CD4-positive, CD25-positive, alpha-beta regulatory T cell (primary cell): ENCODE data around the gene PSMC4. TPM values are rescaled to one million over a fixed set of nuclear protein-coding genes. Genes with fewer than 3 reads are reported as not detected.

Experiments
- ATAC-seq, 2 donors: fragments of 150-1000 bp; cut with Tn5 transposase; one replicate each; pipeline ENCODE4 v1.10.0; 2021; ENCODE audit warnings: low read depth in 2 of 2, moderate number of reproducible peaks in 2 of 2, moderate library complexity in 1 of 2
- DNase-seq, 3 donors: peaks; one replicate each; pipeline versions ENCODE4 v3.0.0 to v3.0.0-alpha.2; 2012 to 2022; ENCODE audit warnings: mixed read lengths in 1 of 3
- H3K27ac ChIP-seq: one replicate; pipeline ENCODE4 v1.7.0; 2013; ENCODE audit warnings: mild to moderate bottlenecking, low read length; ENCODE audit not compliant: insufficient read depth, poor library complexity, severe bottlenecking
- H3K27me3 ChIP-seq: one replicate; pipeline ENCODE4 v1.7.0; 2013; ENCODE audit warnings: low read length; ENCODE audit not compliant: control insufficient read depth, insufficient read depth
- H3K36me3 ChIP-seq: one replicate; pipeline ENCODE4 v1.7.0; 2013; ENCODE audit warnings: mild to moderate bottlenecking, low read length, moderate library complexity; ENCODE audit not compliant: control insufficient read depth, insufficient read depth
- H3K4me1 ChIP-seq: 2 replicates; pipeline ENCODE4 v1.7.0; 2013; ENCODE audit warnings: mild to moderate bottlenecking, low read length; ENCODE audit not compliant: insufficient read depth, control insufficient read depth, poor library complexity, severe bottlenecking
- H3K4me3 ChIP-seq: one replicate; pipeline ENCODE4 v1.7.0; 2013; ENCODE audit warnings: low read depth, mild to moderate bottlenecking, low read length, moderate library complexity
- H3K9me3 ChIP-seq, 2 experiments: 1 replicate in 1 of 2; 2 replicates in 1 of 2; pipeline ENCODE4 v1.7.0; 2013; ENCODE audit warnings: low read length in 2 of 2, mild to moderate bottlenecking in 1 of 2, moderate library complexity in 1 of 2; ENCODE audit not compliant: control insufficient read depth in 2 of 2
- H3K27ac Mint-ChIP-seq, 3 donors: one replicate each; pipeline ENCODE4 v1.8.0; 2020 to 2022; ENCODE audit warnings: mild to moderate bottlenecking in 3 of 3, mixed read lengths in 3 of 3, moderate library complexity in 2 of 3
- H3K27me3 Mint-ChIP-seq: one replicate; pipeline ENCODE4 v1.8.0; 2022; ENCODE audit warnings: mild to moderate bottlenecking, mixed read lengths
- H3K36me3 Mint-ChIP-seq: one replicate; pipeline ENCODE4 v1.8.0; 2020; ENCODE audit warnings: mixed read lengths
- H3K4me1 Mint-ChIP-seq, 4 donors: one replicate each; pipeline ENCODE4 v1.8.0; 2020 to 2022; ENCODE audit warnings: mixed read lengths in 4 of 4, mild to moderate bottlenecking in 1 of 4
- H3K4me3 Mint-ChIP-seq, 4 donors: one replicate each; pipeline ENCODE4 v1.8.0; 2020 to 2022; ENCODE audit warnings: mild to moderate bottlenecking in 4 of 4, mixed read lengths in 4 of 4, moderate library complexity in 3 of 4
- H3K9me3 Mint-ChIP-seq, 7 donors: one replicate each; pipeline ENCODE4 v1.8.0; 2020 to 2022; ENCODE audit warnings: mixed read lengths in 7 of 7, mild to moderate bottlenecking in 3 of 7, moderate library complexity in 2 of 7
- polyA plus RNA-seq, 4 donors: library from polyadenylated mRNA; unstranded; fragments of 300-500 nt; fragmentation: Illumina TruSeq; gene quantifications; one replicate each; pipeline ENCODE4 v1.2.3, GENCODE V29; 2021
- total RNA-seq: library from RNA; stranded (reverse); gene quantifications from one replicate; pipeline ENCODE4 v1.2.3, GENCODE V29; 2022

The PSMC4 gene
- total and polyA plus RNA-seq, 5 donors from 2014 or later, result 89.9 to 122 (median 105) TPM

- ATAC-seq (no peak), DNase-seq (no peak)
- Histone ChIP-seq H3K4me3 (no peak overlapping the region), H3K9me3 (peaks cover 0 to 2% of the 10 kb centered on the region in 2 experiments), H3K36me3 (no peaks in the 10 kb centered on the region), H3K27me3 (no peaks in the 10 kb centered on the region), H3K27ac (no peak overlapping the region), H3K4me1 (peaks cover 57% of the 10 kb centered on the region)
- H3K27me3 Mint-ChIP-seq, result no peaks in the 10 kb centered on the region
- H3K4me3 Mint-ChIP-seq, result peak overlapping the region in 1 of 4 donors; percentile 74
- H3K4me1 Mint-ChIP-seq, result peaks cover 26 to 78% (median 63%) of the 10 kb centered on the region in 4 donors
- H3K36me3 Mint-ChIP-seq, result peaks cover 6% of the 10 kb centered on the region
- H3K9me3 Mint-ChIP-seq, result peaks cover 0 to 13% (median 0%) of the 10 kb centered on the region in 7 donors
- H3K27ac Mint-ChIP-seq, result peak overlapping the region in 2 of 3 donors; percentile 9 to 71
These were observed 33.2 kb upstream of the PSMC4 start for GRCh38 chr19:39937787-39938186.

- Mint-ChIP-seq H3K27ac (peak overlapping the region in 1 of 3 donors; percentile 87), H3K4me1 (peaks cover 31 to 84% (median 68%) of the 10 kb centered on the region in 4 donors), H3K4me3 (peak overlapping the region in 2 of 4 donors; percentile 30 to 70), H3K9me3 (peaks cover 0 to 13% (median 2%) of the 10 kb centered on the region in 7 donors), H3K36me3 (peaks cover 10% of the 10 kb centered on the region), H3K27me3 (no peaks in the 10 kb centered on the region)
- Histone ChIP-seq H3K4me3 (no peak overlapping the region), H3K27me3 (no peaks in the 10 kb centered on the region), H3K27ac (no peak overlapping the region), H3K4me1 (peaks cover 71% of the 10 kb centered on the region), H3K36me3 (no peaks in the 10 kb centered on the region), H3K9me3 (peaks cover 0 to 2% of the 10 kb centered on the region in 2 experiments)
- ATAC-seq, result no peak
- no peak for DNase-seq
These were observed 31.4 kb upstream of the PSMC4 start for GRCh38 chr19:39939556-39939955.

GRCh38 chr19:39940221-39940833 is 30.6 kb upstream of the PSMC4 start:
- H3K9me3 ChIP-seq, result peaks cover 0 to 2% of the 10 kb centered on the region in 2 experiments
- Mint-ChIP-seq H3K27me3 (no peaks in the 10 kb centered on the region), H3K36me3 (peaks cover 10% of the 10 kb centered on the region), H3K27ac (peak overlapping the region; percentile 46 to 87 (median 65)), H3K4me1 (peaks cover 31 to 84% (median 67%) of the 10 kb centered on the region in 4 donors), H3K4me3 (peak overlapping the region; percentile 61 to 82 (median 76)), H3K9me3 (peaks cover 0 to 13% (median 2%) of the 10 kb centered on the region in 7 donors)
- ATAC-seq (no peak), DNase-seq (no peak)
- peaks cover 70% of the 10 kb centered on the region for H3K4me1 ChIP-seq
- H3K36me3 ChIP-seq, result no peaks in the 10 kb centered on the region
- no peaks in the 10 kb centered on the region for H3K27me3 ChIP-seq
- peak overlapping the region; percentile 82 for H3K4me3 ChIP-seq
- H3K27ac ChIP-seq, result peak overlapping the region; percentile 90

- no peaks in the 10 kb centered on the region for H3K27me3 Mint-ChIP-seq
- Histone ChIP-seq H3K4me1 (peaks cover 62% of the 10 kb centered on the region), H3K36me3 (no peaks in the 10 kb centered on the region), H3K27me3 (no peaks in the 10 kb centered on the region), H3K27ac (peak overlapping the region; percentile 90), H3K4me3 (peak overlapping the region; percentile 82), H3K9me3 (peaks cover 0 to 2% of the 10 kb centered on the region in 2 experiments)
- H3K4me1 Mint-ChIP-seq, result peaks cover 31 to 84% (median 64%) of the 10 kb centered on the region in 4 donors
- peak overlapping the region; percentile 61 to 82 (median 76) for H3K4me3 Mint-ChIP-seq
- H3K36me3 Mint-ChIP-seq, result peaks cover 10% of the 10 kb centered on the region
- peaks cover 0 to 13% (median 2%) of the 10 kb centered on the region in 7 donors for H3K9me3 Mint-ChIP-seq
- DNase-seq, result no peak
- no peak for ATAC-seq
- peak overlapping the region in 2 of 3 donors; percentile 69 to 87 for H3K27ac Mint-ChIP-seq
These were observed 29.8 kb upstream of the PSMC4 start for GRCh38 chr19:39941151-39941550.

GRCh38 chr19:39941615-39942365 is 29.2 kb upstream of the PSMC4 start:
- Histone ChIP-seq H3K4me1 (peaks cover 56% of the 10 kb centered on the region), H3K27ac (peak overlapping the region; percentile 90), H3K4me3 (peak overlapping the region; percentile 82), H3K9me3 (peaks cover 0 to 2% of the 10 kb centered on the region in 2 experiments), H3K27me3 (no peaks in the 10 kb centered on the region), H3K36me3 (no peaks in the 10 kb centered on the region)
- peak; percentile 84 to 86 for ATAC-seq
- Mint-ChIP-seq H3K9me3 (peaks cover 0 to 13% (median 2%) of the 10 kb centered on the region in 7 donors), H3K4me1 (peaks cover 31 to 81% (median 60%) of the 10 kb centered on the region in 4 donors), H3K27me3 (no peaks in the 10 kb centered on the region), H3K27ac (peak overlapping the region; percentile 69 to 87 (median 84)), H3K4me3 (peak overlapping the region; percentile 61 to 82 (median 76)), H3K36me3 (peaks cover 10% of the 10 kb centered on the region)
- DNase-seq, result peak; percentile 50 to 84 (median 80)

- H3K9me3 Mint-ChIP-seq, result peaks cover 0 to 13% (median 2%) of the 10 kb centered on the region in 7 donors
These were observed 28.6 kb upstream of the PSMC4 start for GRCh38 chr19:39942366-39942730.

GRCh38 chr19:39943586-39943985 is 27.4 kb upstream of the PSMC4 start:
- peak overlapping the region in 1 of 4 donors; percentile 34 for H3K4me3 Mint-ChIP-seq
- Histone ChIP-seq H3K4me1 (peaks cover 46% of the 10 kb centered on the region), H3K27me3 (no peaks in the 10 kb centered on the region), H3K9me3 (peaks cover 0 to 2% of the 10 kb centered on the region in 2 experiments), H3K27ac (peak overlapping the region; percentile 71), H3K36me3 (no peaks in the 10 kb centered on the region), H3K4me3 (peak overlapping the region; percentile 59)
- ATAC-seq, result no peak
- no peak for DNase-seq
- peaks cover 0 to 13% (median 2%) of the 10 kb centered on the region in 7 donors for H3K9me3 Mint-ChIP-seq
- no peaks in the 10 kb centered on the region for H3K27me3 Mint-ChIP-seq
- peak overlapping the region in 2 of 3 donors; percentile 55 to 87 for H3K27ac Mint-ChIP-seq
- peaks cover 31 to 84% (median 53%) of the 10 kb centered on the region in 4 donors for H3K4me1 Mint-ChIP-seq
- H3K36me3 Mint-ChIP-seq, result peaks cover 10% of the 10 kb centered on the region

More at GRCh38 chr19:39942366-39942730, 28.6 kb upstream of the PSMC4 start:
- Histone ChIP-seq H3K27me3 (no peaks in the 10 kb centered on the region), H3K27ac (peak overlapping the region; percentile 90), H3K4me1 (peaks cover 50% of the 10 kb centered on the region), H3K9me3 (peaks cover 0 to 2% of the 10 kb centered on the region in 2 experiments), H3K4me3 (peak overlapping the region; percentile 82), H3K36me3 (no peaks in the 10 kb centered on the region)
- no peak for DNase-seq
- Mint-ChIP-seq H3K36me3 (peaks cover 10% of the 10 kb centered on the region), H3K4me3 (peak overlapping the region; percentile 61 to 82 (median 76)), H3K27me3 (no peaks in the 10 kb centered on the region), H3K27ac (peak overlapping the region; percentile 69 to 87 (median 84)), H3K4me1 (peaks cover 31 to 79% (median 56%) of the 10 kb centered on the region in 4 donors)
- no peak for ATAC-seq
